CD14-positive monocyte (primary cell): Measurements from ENCODE around the gene AJAP1. TPM values are rescaled to one million over a fixed set of nuclear protein-coding genes. Genes with fewer than 3 reads are reported as not detected.

Source experiments
- DNase-seq, 3 donors: peaks; one replicate each; pipeline ENCODE4 v3.0.0-alpha.2; 2011 to 2022
- H2AFZ ChIP-seq: 2 replicates; pipeline ENCODE4 v1.6.0; 2012; ENCODE audit warnings: mild to moderate bottlenecking, low read depth, low read length, inconsistent platforms; ENCODE audit not compliant: insufficient read depth, poor library complexity, severe bottlenecking
- H3K27ac ChIP-seq, 2 donors: 1 replicate in 1 of 2; 2 replicates in 1 of 2; pipeline ENCODE4 v1.5.1; 2012 to 2013; ENCODE audit warnings: low read length in 2 of 2, control low read depth in 1 of 2, inconsistent platforms in 1 of 2, low read depth in 1 of 2, mild to moderate bottlenecking in 1 of 2
- H3K27me3 ChIP-seq, 2 donors: one replicate each; pipeline versions ENCODE4 v1.6.0 to v1.6.1; 2011 to 2013; ENCODE audit warnings: low read length in 2 of 2; ENCODE audit not compliant: control insufficient read depth in 2 of 2, insufficient read depth in 2 of 2
- H3K36me3 ChIP-seq, 2 donors: replicated peaks in 1 of 2; 1 replicate in 1 of 2; 2 replicates in 1 of 2; pipeline versions ENCODE4 v1.5.1 to v1.6.1; 2012 to 2013; ENCODE audit warnings: low read length in 2 of 2, control low read depth in 1 of 2, inconsistent platforms in 1 of 2, mild to moderate bottlenecking in 1 of 2; ENCODE audit not compliant: insufficient read depth in 2 of 2, control insufficient read depth in 1 of 2
- H3K4me1 ChIP-seq, 2 donors: 1 replicate in 1 of 2; 2 replicates in 1 of 2; pipeline versions ENCODE4 v1.5.1 to v1.6.1; 2012 to 2013; ENCODE audit warnings: low read length in 2 of 2, control low read depth in 1 of 2, inconsistent platforms in 1 of 2, mild to moderate bottlenecking in 1 of 2, moderate library complexity in 1 of 2; ENCODE audit not compliant: insufficient read depth in 2 of 2, control insufficient read depth in 1 of 2
- H3K4me2 ChIP-seq: replicated peaks from 2 replicates; pipeline ENCODE3; 2012; ENCODE audit warnings: low read length, moderate library complexity, mild to moderate bottlenecking; ENCODE audit not compliant: poor library complexity, severe bottlenecking; ENCODE audit errors: extremely low read depth
- H3K4me3 ChIP-seq, 3 experiments: fragments of 200-600 bp in 1 of 3; sonication (generic) in 1 of 3; replicated peaks in 1 of 3; 1 replicate in 2 of 3; 2 replicates in 1 of 3; pipeline ENCODE4 v1.5.1; 2011 to 2013; ENCODE audit warnings: low read length in 3 of 3, mild to moderate bottlenecking in 3 of 3, control low read depth in 2 of 3, low read depth in 2 of 3, inconsistent platforms in 1 of 3, moderate library complexity in 1 of 3
- H3K79me2 ChIP-seq: 2 replicates; pipeline ENCODE4 v1.6.0; 2012; ENCODE audit warnings: mild to moderate bottlenecking, control low read depth, inconsistent platforms, low read length, moderate library complexity; ENCODE audit not compliant: insufficient read depth
- H3K9ac ChIP-seq: 2 replicates; pipeline ENCODE4 v1.6.0; 2017; ENCODE audit warnings: low read length, mild to moderate bottlenecking; ENCODE audit not compliant: insufficient read depth, poor library complexity, severe bottlenecking
- H3K9me3 ChIP-seq, 2 donors: replicated peaks in 1 of 2; 1 replicate in 1 of 2; 2 replicates in 1 of 2; pipeline versions ENCODE4 v1.5.1 to v1.6.1; 2012 to 2013; ENCODE audit warnings: low read length in 2 of 2, control low read depth in 1 of 2; ENCODE audit not compliant: control insufficient read depth in 1 of 2, insufficient read depth in 1 of 2
- H4K20me1 ChIP-seq: 2 replicates; pipeline ENCODE4 v1.6.0; 2012; ENCODE audit warnings: mild to moderate bottlenecking, low read length, control low read depth, moderate library complexity; ENCODE audit not compliant: insufficient read depth
- H3K27ac Mint-ChIP-seq, 7 donors: one replicate each; pipeline ENCODE4 v1.8.0; 2020; ENCODE audit warnings: mild to moderate bottlenecking in 7 of 7, mixed read lengths in 7 of 7, moderate library complexity in 6 of 7, inconsistent platforms in 2 of 7
- H3K27me3 Mint-ChIP-seq, 3 donors: one replicate each; pipeline ENCODE4 v1.8.0; 2021 to 2022; ENCODE audit warnings: low read depth in 3 of 3, mild to moderate bottlenecking in 3 of 3, mixed read lengths in 3 of 3, moderate library complexity in 3 of 3, inconsistent platforms in 1 of 3
- H3K36me3 Mint-ChIP-seq, 2 donors: one replicate each; pipeline ENCODE4 v1.8.0; 2020; ENCODE audit warnings: mixed read lengths in 2 of 2, inconsistent platforms in 1 of 2, mild to moderate bottlenecking in 1 of 2
- H3K4me1 Mint-ChIP-seq: one replicate; pipeline ENCODE4 v1.8.0; 2020; ENCODE audit warnings: mild to moderate bottlenecking, mixed read lengths
- H3K4me3 Mint-ChIP-seq, 2 donors: one replicate each; pipeline ENCODE4 v1.8.0; 2020; ENCODE audit warnings: mild to moderate bottlenecking in 2 of 2, mixed read lengths in 2 of 2, moderate library complexity in 1 of 2
- H3K9me3 Mint-ChIP-seq, 7 donors: one replicate each; pipeline ENCODE4 v1.8.0; 2020 to 2022; ENCODE audit warnings: mixed read lengths in 7 of 7, mild to moderate bottlenecking in 6 of 7, moderate library complexity in 6 of 7, inconsistent platforms in 2 of 7
- WGBS: methylation state at CpG from one replicate; pipeline ENCODE4 v1.1.5; 2013; ENCODE audit warnings: missing lambda C conversion rate; ENCODE audit not compliant: insufficient coverage; 5-methylcytosine and 5-hydroxymethylcytosine counted together
- intact Hi-C, 2 donors: fragments of 100-400 bp; cut with micrococcal nuclease; formaldehyde crosslinking; loops; one replicate each; pipeline versions ENCODE4 v1.15.0 to v1.15.1; 2023
- polyA plus RNA-seq, 3 donors: library from polyadenylated mRNA; depleted of rRNA in 1 of 3; unstranded in 2 of 3; stranded (reverse) in 1 of 3; fragments of 300-500 nt in 2 of 3; fragments of >200 nt in 1 of 3; fragmentation: Illumina TruSeq in 2 of 3; gene quantifications; 1 replicate in 2 of 3; 2 replicates in 1 of 3; pipeline ENCODE4 v1.2.3, GENCODE V29; 2012 to 2021
- TF ChIP-seq, protein P1 (sequence below): fragments of 200-600 bp; IDR thresholded peaks from one replicate; pipeline ENCODE4 v1.8.0; 2022; ENCODE audit warnings: antibody characterized with exemption, mild to moderate bottlenecking

The AJAP1 gene
- polyA plus RNA-seq, 3 donors = not detected

DNA sequence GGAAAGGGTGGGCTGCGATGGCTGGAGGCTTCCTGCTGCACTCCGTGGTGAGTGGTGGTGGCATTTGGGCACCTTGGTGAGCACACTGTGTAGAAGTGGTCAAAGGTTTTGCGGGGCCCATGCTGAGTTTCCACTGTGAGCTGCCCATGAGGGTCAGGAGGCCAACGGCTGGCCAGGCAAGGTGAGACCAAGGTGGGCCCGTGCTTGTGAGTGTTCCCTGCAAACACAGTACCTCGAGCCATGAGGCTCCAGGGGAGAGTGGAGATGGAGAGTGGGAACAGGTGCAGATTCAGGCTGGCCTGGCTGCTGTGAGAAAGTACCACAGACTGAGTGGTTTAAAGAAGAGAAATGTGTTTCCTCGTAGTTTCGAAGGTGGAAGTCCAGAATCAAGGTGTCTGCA is 40.8 kb downstream of the AJAP1 start:
- H3K79me2 ChIP-seq = no peaks in the 10 kb centered on the region
- WGBS = 98% methylated on average over 6 of the region's 8 CpGs
- no peak overlapping the region for H3K4me3 Mint-ChIP-seq

DNA sequence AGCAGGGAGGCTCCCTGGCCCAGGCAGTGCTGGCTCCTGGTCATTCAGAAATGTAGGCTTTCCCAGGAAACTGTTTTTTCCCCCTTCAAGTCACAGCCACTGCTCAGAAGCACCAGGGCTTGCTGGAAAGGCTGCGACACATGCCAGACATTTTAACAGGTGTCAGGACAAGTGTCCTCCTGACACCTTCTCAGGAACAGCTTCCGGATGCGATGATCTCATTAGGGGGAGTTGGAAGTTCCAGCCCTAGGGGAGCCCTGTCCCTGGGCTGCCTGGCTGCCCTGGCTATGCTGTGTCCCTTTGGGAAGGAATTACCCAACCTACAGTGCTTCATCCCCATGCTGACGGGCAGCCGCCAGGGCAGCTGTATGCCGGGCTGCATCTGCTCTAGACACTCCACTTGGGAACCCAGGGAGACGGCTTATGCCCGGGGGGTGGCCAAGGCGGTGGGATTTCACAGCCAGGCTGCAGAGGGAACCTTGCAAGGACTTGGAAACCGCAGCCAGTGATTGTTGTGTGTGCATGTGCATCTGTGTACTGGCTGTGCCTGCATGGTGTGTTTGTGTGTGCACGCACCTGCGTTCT is 41.8 kb downstream of the AJAP1 start:
- no peaks in the 10 kb centered on the region for H4K20me1 ChIP-seq

More for the DNA sequence above, 40.8 kb downstream of the AJAP1 start:
- H3K36me3 Mint-ChIP-seq = no peaks in the 10 kb centered on the region
- Histone ChIP-seq H3K27ac (no peak overlapping the region), H3K4me3 (no peak overlapping the region), H3K9me3 (no peaks in the 10 kb centered on the region), H4K20me1 (no peaks in the 10 kb centered on the region), H2AFZ (no peak overlapping the region), H3K36me3 (no peaks in the 10 kb centered on the region), H3K4me1 (no peaks in the 10 kb centered on the region), H3K27me3 (no peaks in the 10 kb centered on the region), H3K4me2 (no peak overlapping the region), H3K9ac (no peak overlapping the region)
- no peak for DNase-seq
- TF ChIP-seq, protein P1, sequence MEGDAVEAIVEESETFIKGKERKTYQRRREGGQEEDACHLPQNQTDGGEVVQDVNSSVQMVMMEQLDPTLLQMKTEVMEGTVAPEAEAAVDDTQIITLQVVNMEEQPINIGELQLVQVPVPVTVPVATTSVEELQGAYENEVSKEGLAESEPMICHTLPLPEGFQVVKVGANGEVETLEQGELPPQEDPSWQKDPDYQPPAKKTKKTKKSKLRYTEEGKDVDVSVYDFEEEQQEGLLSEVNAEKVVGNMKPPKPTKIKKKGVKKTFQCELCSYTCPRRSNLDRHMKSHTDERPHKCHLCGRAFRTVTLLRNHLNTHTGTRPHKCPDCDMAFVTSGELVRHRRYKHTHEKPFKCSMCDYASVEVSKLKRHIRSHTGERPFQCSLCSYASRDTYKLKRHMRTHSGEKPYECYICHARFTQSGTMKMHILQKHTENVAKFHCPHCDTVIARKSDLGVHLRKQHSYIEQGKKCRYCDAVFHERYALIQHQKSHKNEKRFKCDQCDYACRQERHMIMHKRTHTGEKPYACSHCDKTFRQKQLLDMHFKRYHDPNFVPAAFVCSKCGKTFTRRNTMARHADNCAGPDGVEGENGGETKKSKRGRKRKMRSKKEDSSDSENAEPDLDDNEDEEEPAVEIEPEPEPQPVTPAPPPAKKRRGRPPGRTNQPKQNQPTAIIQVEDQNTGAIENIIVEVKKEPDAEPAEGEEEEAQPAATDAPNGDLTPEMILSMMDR = no peak
- no peak overlapping the region for H3K27ac Mint-ChIP-seq
- peaks cover 0 to 1% (median 0%) of the 10 kb centered on the region in 7 donors for H3K9me3 Mint-ChIP-seq
- intact Hi-C loops = no loop called here
- no peaks in the 10 kb centered on the region for H3K4me1 Mint-ChIP-seq
- peaks cover 1 to 6% (median 5%) of the 10 kb centered on the region in 3 donors for H3K27me3 Mint-ChIP-seq

More for the DNA sequence above, 41.8 kb downstream of the AJAP1 start:
- H3K4me3 Mint-ChIP-seq = no peak overlapping the region
- H3K4me3 ChIP-seq = no peak overlapping the region
- no peaks in the 10 kb centered on the region for H3K4me1 ChIP-seq
- no peak overlapping the region for H3K27ac ChIP-seq
- H3K9ac ChIP-seq = no peak overlapping the region
- H3K9me3 ChIP-seq = no peaks in the 10 kb centered on the region
- H3K27me3 Mint-ChIP-seq = peaks cover 1 to 6% (median 5%) of the 10 kb centered on the region in 3 donors
- no peaks in the 10 kb centered on the region for H3K4me1 Mint-ChIP-seq
- 89% methylated on average over 11 of the region's 12 CpGs for WGBS
- no peak overlapping the region for H3K4me2 ChIP-seq
- intact Hi-C loops = no loop called here
- H2AFZ ChIP-seq = no peak overlapping the region
- no peaks in the 10 kb centered on the region for H3K36me3 ChIP-seq
- no peaks in the 10 kb centered on the region for H3K27me3 ChIP-seq
- TF ChIP-seq, protein P1 = no peak
- no peaks in the 10 kb centered on the region for H3K79me2 ChIP-seq
- no peak overlapping the region for H3K27ac Mint-ChIP-seq
- H3K9me3 Mint-ChIP-seq = peaks cover 0 to 1% (median 0%) of the 10 kb centered on the region in 7 donors
- no peak for DNase-seq
- H3K36me3 Mint-ChIP-seq = no peaks in the 10 kb centered on the region
